GM06990 (cell line): ENCODE results near the gene SPEG.
"Not testable (repeated sequence)": the region's sequence is repeated elsewhere in the genome, so short reads cannot be mapped to it uniquely, and the experiment has no call there.

Source experiments
- DNase-seq: peaks from one replicate; pipeline ENCODE4 v3.0.0-alpha.2; 2011; ENCODE audit not compliant: insufficient read length; ENCODE audit errors: extremely low read depth
- H3K27me3 ChIP-seq: replicated peaks from 2 replicates; pipeline ENCODE4 v1.6.0; 2011; ENCODE audit warnings: low read length; ENCODE audit not compliant: control insufficient read depth, insufficient read depth
- H3K36me3 ChIP-seq: 2 replicates; pipeline ENCODE4 v1.5.1; 2011; ENCODE audit warnings: low read length; ENCODE audit not compliant: control insufficient read depth, insufficient read depth
- H3K4me3 ChIP-seq: replicated peaks from 2 replicates; pipeline ENCODE4 v1.5.1; 2011; ENCODE audit warnings: low read depth, mild to moderate bottlenecking, control low read depth, low read length
- TF ChIP-seq, protein P1 (sequence below): IDR thresholded peaks from 2 replicates; pipeline ENCODE4 v1.5.1; 2011; ENCODE audit warnings: low read length, control low read depth, mild to moderate bottlenecking, inconsistent platforms; ENCODE audit not compliant: insufficient read depth, poor library complexity, severe bottlenecking

SPEG gene

DNA sequence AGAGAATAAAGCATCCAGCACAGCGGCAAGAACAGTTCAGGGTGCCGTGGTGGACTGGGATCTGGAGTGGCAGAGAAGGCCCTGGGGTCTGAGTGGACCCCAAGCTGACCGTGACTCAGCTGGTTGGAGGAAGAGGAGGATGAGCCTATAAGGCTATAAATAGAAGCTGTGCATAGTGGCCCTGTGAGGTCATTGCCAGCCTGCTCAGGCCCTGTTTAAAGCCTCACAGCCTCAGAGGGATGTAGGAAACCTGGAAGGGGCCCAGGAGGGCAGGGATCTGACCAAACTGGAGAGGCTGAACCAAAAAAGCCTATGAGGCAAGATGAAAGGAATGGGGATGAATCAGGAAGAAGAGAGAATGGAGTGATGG, 27.8 kb upstream of the SPEG start:
- no peak overlapping the region for H3K4me3 ChIP-seq
- DNase-seq, result no peak
- TF ChIP-seq, protein P1, sequence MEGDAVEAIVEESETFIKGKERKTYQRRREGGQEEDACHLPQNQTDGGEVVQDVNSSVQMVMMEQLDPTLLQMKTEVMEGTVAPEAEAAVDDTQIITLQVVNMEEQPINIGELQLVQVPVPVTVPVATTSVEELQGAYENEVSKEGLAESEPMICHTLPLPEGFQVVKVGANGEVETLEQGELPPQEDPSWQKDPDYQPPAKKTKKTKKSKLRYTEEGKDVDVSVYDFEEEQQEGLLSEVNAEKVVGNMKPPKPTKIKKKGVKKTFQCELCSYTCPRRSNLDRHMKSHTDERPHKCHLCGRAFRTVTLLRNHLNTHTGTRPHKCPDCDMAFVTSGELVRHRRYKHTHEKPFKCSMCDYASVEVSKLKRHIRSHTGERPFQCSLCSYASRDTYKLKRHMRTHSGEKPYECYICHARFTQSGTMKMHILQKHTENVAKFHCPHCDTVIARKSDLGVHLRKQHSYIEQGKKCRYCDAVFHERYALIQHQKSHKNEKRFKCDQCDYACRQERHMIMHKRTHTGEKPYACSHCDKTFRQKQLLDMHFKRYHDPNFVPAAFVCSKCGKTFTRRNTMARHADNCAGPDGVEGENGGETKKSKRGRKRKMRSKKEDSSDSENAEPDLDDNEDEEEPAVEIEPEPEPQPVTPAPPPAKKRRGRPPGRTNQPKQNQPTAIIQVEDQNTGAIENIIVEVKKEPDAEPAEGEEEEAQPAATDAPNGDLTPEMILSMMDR, result no peak

DNA sequence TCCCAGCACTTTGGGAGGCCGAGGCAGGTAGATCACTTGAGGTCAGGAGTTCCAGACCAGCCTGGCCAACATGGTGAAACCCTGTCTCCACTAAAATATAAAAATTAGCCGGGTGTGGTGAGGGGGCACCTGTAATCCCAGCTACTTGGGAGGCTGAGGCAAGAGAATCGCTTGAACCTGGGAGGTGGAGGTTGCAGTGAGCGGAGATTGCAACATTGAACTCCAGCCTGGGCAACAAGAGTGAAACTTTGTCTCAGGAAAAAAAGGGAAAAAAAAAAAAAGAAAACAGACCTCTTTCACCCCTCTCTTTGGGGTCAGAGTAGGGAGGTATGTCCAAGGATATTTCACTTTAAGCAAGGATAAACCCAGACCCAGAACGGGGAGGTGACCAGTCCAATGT, 27.3 kb upstream of the SPEG start:
- not testable (repeated sequence) for H3K27me3 ChIP-seq, DNase-seq, H3K36me3 ChIP-seq

More for the DNA sequence above, 27.8 kb upstream of the SPEG start:
- Histone ChIP-seq H3K27me3 (no peaks in the 10 kb centered on the region; the same call in 1 of the 2 replicates), H3K36me3 (no peaks in the 10 kb centered on the region)

DNA sequence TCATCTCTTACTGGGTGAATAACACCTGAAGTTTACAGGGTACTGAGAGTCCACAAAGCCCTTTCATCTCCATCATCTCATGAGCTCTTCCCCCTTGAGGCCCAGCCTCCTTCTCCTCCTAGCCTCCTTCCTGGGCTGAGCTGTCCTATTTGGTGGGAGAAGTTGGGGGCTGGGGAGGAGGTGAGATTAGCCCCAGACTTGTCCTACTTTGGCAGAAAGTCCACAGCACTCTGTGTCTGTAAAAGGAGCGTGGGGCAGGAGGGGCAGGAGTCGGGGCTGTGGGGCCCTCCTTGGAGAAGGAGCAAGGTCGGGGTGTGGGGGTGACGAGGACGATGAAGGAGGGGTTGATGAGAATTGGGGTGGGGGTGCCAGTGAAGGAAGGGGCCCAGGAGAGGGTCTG, 26.4 kb upstream of the SPEG start:
- Histone ChIP-seq H3K4me3 (no peak overlapping the region), H3K27me3 (no peaks in the 10 kb centered on the region; the same call in 1 of the 2 replicates), H3K36me3 (no peaks in the 10 kb centered on the region)
- DNase-seq, result no peak
- TF ChIP-seq, protein P1, result no peak

More for the DNA sequence above, 27.3 kb upstream of the SPEG start:
- not testable (repeated sequence) for H3K4me3 ChIP-seq

DNA sequence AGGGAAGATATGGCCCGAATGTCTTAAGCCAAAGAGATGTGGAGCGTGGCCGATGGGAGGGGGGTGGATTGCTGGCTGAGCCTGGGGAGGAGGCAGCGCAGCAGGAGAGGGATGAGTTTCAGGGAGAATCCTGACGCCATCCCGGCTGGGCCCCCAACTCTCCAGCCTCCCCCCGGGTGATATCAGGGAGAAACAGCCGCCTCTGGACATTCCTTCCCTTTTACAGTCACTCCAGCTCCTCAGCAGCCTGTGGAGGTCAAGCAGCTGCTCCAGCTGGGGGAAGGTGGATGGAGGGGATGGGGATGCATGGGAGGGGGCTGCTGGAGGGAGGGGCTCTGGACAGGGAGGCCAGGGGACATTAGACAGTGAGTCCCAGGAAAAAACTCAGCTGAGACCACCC, 26.0 kb upstream of the SPEG start:
- Histone ChIP-seq H3K27me3 (no peaks in the 10 kb centered on the region; the same call in 1 of the 2 replicates), H3K4me3 (no peak overlapping the region), H3K36me3 (no peaks in the 10 kb centered on the region)
- TF ChIP-seq, protein P1, result no peak
- no peak for DNase-seq

DNA sequence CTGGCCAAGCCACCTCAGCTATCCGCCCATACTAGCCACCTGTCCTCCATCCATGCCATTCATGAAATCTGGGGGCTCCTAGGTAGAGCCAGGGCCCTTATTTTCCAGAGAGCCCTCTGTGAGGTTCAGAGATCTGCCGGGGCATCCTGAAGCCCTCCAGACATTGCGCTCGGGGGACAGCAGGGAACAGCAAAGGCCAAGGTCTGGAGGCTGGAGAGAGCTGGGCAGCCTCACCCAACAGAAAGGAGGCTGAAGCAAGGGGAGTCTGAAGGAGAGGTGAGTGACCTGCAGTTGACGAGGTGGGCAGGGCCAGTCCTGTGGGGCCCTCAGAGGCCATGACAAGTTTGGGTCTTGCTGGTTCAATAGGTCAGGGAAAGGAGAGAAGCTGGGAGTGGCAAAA, 25.0 kb upstream of the SPEG start:
- no peak for DNase-seq
- Histone ChIP-seq H3K36me3 (no peaks in the 10 kb centered on the region), H3K27me3 (no peaks in the 10 kb centered on the region; the same call in 1 of the 2 replicates), H3K4me3 (no peak overlapping the region)
- TF ChIP-seq, protein P1, result no peak

DNA sequence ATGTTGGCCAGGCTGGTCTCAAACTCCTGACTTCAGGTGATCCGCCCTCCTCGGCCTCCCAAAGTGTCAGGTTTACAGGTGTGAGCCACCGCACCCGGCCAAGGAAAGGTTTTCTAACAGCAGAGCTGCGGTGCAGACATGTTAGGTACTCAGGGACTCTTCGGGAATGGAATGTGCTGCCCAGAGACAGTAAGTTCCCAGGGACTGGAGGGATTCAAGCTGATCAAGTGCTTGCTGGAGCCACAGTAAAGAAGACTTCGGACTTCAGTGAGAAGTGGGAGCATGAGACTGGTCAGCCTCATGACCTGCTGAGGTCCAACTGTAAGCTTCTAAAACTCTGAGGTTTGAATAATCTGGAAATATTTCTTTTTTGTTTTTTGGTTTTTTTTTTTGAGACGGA, 24.3 kb upstream of the SPEG start:
- DNase-seq, result no peak
- H3K27me3 ChIP-seq, result no peaks in the 10 kb centered on the region; the same call in 1 of the 2 replicates
- TF ChIP-seq, protein P1, result no peak
- H3K4me3 ChIP-seq, result no peak overlapping the region
- no peaks in the 10 kb centered on the region for H3K36me3 ChIP-seq
